Mesothelial cell of epicardium (in vitro differentiated cells): ENCODE results near the gene RUNX1. TPM values are rescaled to one million over a fixed set of nuclear protein-coding genes. Genes with fewer than 3 reads are reported as not detected.
"Not testable (repeated sequence)": the region's sequence is repeated elsewhere in the genome, so short reads cannot be mapped to it uniquely, and the experiment has no call there.

Experiments used
- DNase-seq, 2 experiments: peaks; one replicate each; pipeline ENCODE4 v3.0.0; 2021; ENCODE audit warnings: low spot score in 2 of 2; ENCODE audit not compliant: unreplicated experiment in 2 of 2
- H3K27ac Mint-ChIP-seq: 2 replicates; pipeline ENCODE4 v1.8.0; 2021; ENCODE audit warnings: mixed read lengths
- H3K27me3 Mint-ChIP-seq: 2 replicates; pipeline ENCODE4 v1.8.0; 2021; ENCODE audit warnings: low read depth, mixed read lengths
- H3K36me3 Mint-ChIP-seq: 2 replicates; pipeline ENCODE4 v1.8.0; 2021; ENCODE audit warnings: mixed read lengths
- H3K4me1 Mint-ChIP-seq: 2 replicates; pipeline ENCODE4 v1.8.0; 2021; ENCODE audit warnings: mixed read lengths
- H3K4me3 Mint-ChIP-seq: 2 replicates; pipeline ENCODE4 v1.8.0; 2021; ENCODE audit warnings: mild to moderate bottlenecking, moderate library complexity, mixed read lengths
- H3K9me3 Mint-ChIP-seq: 2 replicates; pipeline ENCODE4 v1.8.0; 2021; ENCODE audit warnings: mixed read lengths
- CTCF ChIP-seq: fragments of 200-600 bp; sonication (generic); IDR thresholded peaks from one replicate; pipeline ENCODE4 v1.5.0; 2021; ENCODE audit warnings: antibody characterized with exemption; ENCODE audit not compliant: unreplicated experiment
- total RNA-seq: library from RNA; stranded (reverse); gene quantifications from 3 replicates; pipeline ENCODE4 v1.2.1, GENCODE V29; 2021

The RUNX1 gene
- total RNA-seq, 1 donor from 2014 or later, result 41.2 TPM

- no peaks in the 10 kb centered on the region for H3K9me3 Mint-ChIP-seq
- no peaks in the 10 kb centered on the region for H3K36me3 Mint-ChIP-seq
- TF ChIP-seq CTCF, result no peak
- H3K4me3 Mint-ChIP-seq, result no peak overlapping the region
- H3K27me3 Mint-ChIP-seq, result peaks cover 4% of the 10 kb centered on the region
- H3K27ac Mint-ChIP-seq, result peak overlapping the region; percentile 47
- peaks cover 30% of the 10 kb centered on the region for H3K4me1 Mint-ChIP-seq
- DNase-seq, result no peak
These were observed 79.5 kb downstream of the RUNX1 start for GRCh38 chr21:34969423-34970166.

- no peak for DNase-seq
- TF ChIP-seq CTCF, result no peak
- Mint-ChIP-seq H3K4me3 (no peak overlapping the region), H3K4me1 (peaks cover 30% of the 10 kb centered on the region), H3K27ac (peak overlapping the region; percentile 64), H3K27me3 (peaks cover 2% of the 10 kb centered on the region), H3K9me3 (no peaks in the 10 kb centered on the region), H3K36me3 (no peaks in the 10 kb centered on the region)
These were observed 80.4 kb downstream of the RUNX1 start for GRCh38 chr21:34968414-34969333.

- H3K27ac Mint-ChIP-seq, result peak overlapping the region; percentile 64
- DNase-seq, result no peak
- H3K4me3 Mint-ChIP-seq, result no peak overlapping the region
- no peak for TF ChIP-seq CTCF
- H3K36me3 Mint-ChIP-seq, result no peaks in the 10 kb centered on the region
- peaks cover 5% of the 10 kb centered on the region for H3K27me3 Mint-ChIP-seq
- no peaks in the 10 kb centered on the region for H3K9me3 Mint-ChIP-seq
- H3K4me1 Mint-ChIP-seq, result peaks cover 30% of the 10 kb centered on the region
These were observed 81.4 kb downstream of the RUNX1 start for GRCh38 chr21:34967509-34968289.

- not testable (repeated sequence) for DNase-seq, H3K27me3 Mint-ChIP-seq, H3K9me3 Mint-ChIP-seq, H3K36me3 Mint-ChIP-seq, H3K27ac Mint-ChIP-seq, H3K4me3 Mint-ChIP-seq
- H3K4me1 Mint-ChIP-seq, result peaks cover 30% of the 10 kb centered on the region
These were observed 82.2 kb downstream of the RUNX1 start for GRCh38 chr21:34966881-34967280.

- TF ChIP-seq CTCF, result no peak
- Mint-ChIP-seq H3K4me3 (no peak overlapping the region), H3K36me3 (no peaks in the 10 kb centered on the region)
These were observed 83.6 kb downstream of the RUNX1 start for GRCh38 chr21:34965200-34966174.

More at GRCh38 chr21:34965200-34966174, 83.6 kb downstream of the RUNX1 start:
- Mint-ChIP-seq H3K4me1 (peaks cover 30% of the 10 kb centered on the region), H3K27ac (no peak overlapping the region), H3K27me3 (peaks cover 7% of the 10 kb centered on the region), H3K9me3 (no peaks in the 10 kb centered on the region)
- DNase-seq, result no peak
